ENCODE results near the gene RFNG. TPM values are rescaled to one million over a fixed set of nuclear protein-coding genes. Genes with fewer than 3 reads are reported as not detected.

RFNG gene
- total and polyA plus RNA-seq, 2 of the 13 experiments (the other 11 are each of a cell fraction or from before 2014, with no cell fraction given): 61.4 to 64.0 TPM

- TF ChIP-seq MYNN (CRISPR knock-in tag; IDR thresholded peaks at IDR 0.05; ENCODE audit: low read depth): peak; percentile 78; the same call in 1 of the 2 replicates
- no peak for TF ChIP-seq ZNF205 (CRISPR knock-in tag; IDR thresholded peaks at IDR 0.05)
- TF ChIP-seq CREBL2 (CRISPR knock-in tag; IDR thresholded peaks at IDR 0.05; ENCODE audit: borderline replicate concordance): 0 out of 2 replicates have a peak, but pooled peaks have one; percentile 8
- no peak for TF ChIP-seq SRSF4 (IDR thresholded peaks at IDR 0.05; ENCODE audit: low read depth, low read length, poor library complexity, severe bottlenecking)
- peak; percentile 73 for TF ChIP-seq PHF8 (CRISPR knock-in tag; IDR thresholded peaks at IDR 0.05)
- TF ChIP-seq ZNF510 (CRISPR knock-in tag; IDR thresholded peaks at IDR 0.05; ENCODE audit: low read depth): 0 out of 2 replicates have a peak, but pooled peaks have one; percentile 65
- TF ChIP-seq ZFY (CRISPR knock-in tag; IDR thresholded peaks at IDR 0.05): peak; percentile 70
- TF ChIP-seq ZNF317 (CRISPR knock-in tag; IDR thresholded peaks at IDR 0.05): peak; percentile 61; the same call in 1 of the 2 replicates
- TF ChIP-seq ETV5 (CRISPR knock-in tag; IDR thresholded peaks at IDR 0.05; ENCODE audit: borderline replicate concordance): peak; percentile 88
- TF ChIP-seq ZNF414 (CRISPR knock-in tag; IDR thresholded peaks at IDR 0.05): 0 out of 2 replicates have a peak, but pooled peaks have one; percentile 63
- TF ChIP-seq ZNF781 (CRISPR knock-in tag; IDR thresholded peaks at IDR 0.05; ENCODE audit: borderline replicate concordance, not compliant biosample characterization): peak; percentile 66
- TF ChIP-seq FIP1L1 (IDR thresholded peaks at IDR 0.05; ENCODE audit: borderline replicate concordance, insufficient read depth, low read depth, low read length): no peak
- TF ChIP-seq ZNF710 (CRISPR knock-in tag; IDR thresholded peaks at IDR 0.05; ENCODE audit: borderline replicate concordance): peak; percentile 78; the same call in 1 of the 2 replicates
- peak; percentile 76 for TF ChIP-seq KLF15 (CRISPR knock-in tag; IDR thresholded peaks at IDR 0.05; ENCODE audit: borderline replicate concordance)
- TF ChIP-seq GATA4 (IDR thresholded peaks at IDR 0.05; ENCODE audit: borderline replicate concordance, low read depth): peak; percentile 47; the same call in 1 of the 2 replicates
- peak; percentile 70 for TF ChIP-seq ISL2 (CRISPR knock-in tag; IDR thresholded peaks at IDR 0.05)
- peak; percentile 90 for TF ChIP-seq MED8 (CRISPR knock-in tag; IDR thresholded peaks at IDR 0.05; ENCODE audit: insufficient replicate concordance)
- TF ChIP-seq CBX1 (IDR thresholded peaks at IDR 0.05; ENCODE audit: low read depth): peak; percentile 51
- TF ChIP-seq ZKSCAN5 (CRISPR knock-in tag; IDR thresholded peaks at IDR 0.05): no peak
- TF ChIP-seq PITX1 (CRISPR knock-in tag; IDR thresholded peaks at IDR 0.05): peak; percentile 73
- peak; percentile 15; the same call in 1 of the 2 replicates for TF ChIP-seq ZSCAN25 (CRISPR knock-in tag; IDR thresholded peaks at IDR 0.05)
- peak; percentile 89; the same call in 1 of the 2 replicates for TF ChIP-seq ZNF678 (CRISPR knock-in tag; IDR thresholded peaks at IDR 0.05)
- peak; percentile 56; the same call in 1 of the 2 replicates for TF ChIP-seq ZGPAT (CRISPR knock-in tag; IDR thresholded peaks at IDR 0.05)
- peak; percentile 71 for TF ChIP-seq RBM39 (IDR thresholded peaks at IDR 0.05; ENCODE audit: low read depth, low read length, poor library complexity, severe bottlenecking)
- TF ChIP-seq ISX (CRISPR knock-in tag; conservative IDR thresholded peaks at IDR 0.05): no peak; the same call in 1 of the 2 replicates
- TF ChIP-seq YY1 (IDR thresholded peaks at IDR 0.05; ENCODE audit: insufficient read depth, insufficient replicate concordance, low read depth, low read length): peak; percentile 76
Observed at GRCh38 chr17:82022310-82022980, 29.2 kb downstream of the RFNG start, which contains the start of gene CENPX (continued).
